ENCODE results near the gene FRYL.
A peak's percentile ranks its signal among the peaks of the same experiment; 100 is the strongest.
"Not testable (repeated sequence)": the region's sequence is repeated elsewhere in the genome, so short reads cannot be mapped to it uniquely, and the experiment has no call there.

FRYL gene

DNA sequence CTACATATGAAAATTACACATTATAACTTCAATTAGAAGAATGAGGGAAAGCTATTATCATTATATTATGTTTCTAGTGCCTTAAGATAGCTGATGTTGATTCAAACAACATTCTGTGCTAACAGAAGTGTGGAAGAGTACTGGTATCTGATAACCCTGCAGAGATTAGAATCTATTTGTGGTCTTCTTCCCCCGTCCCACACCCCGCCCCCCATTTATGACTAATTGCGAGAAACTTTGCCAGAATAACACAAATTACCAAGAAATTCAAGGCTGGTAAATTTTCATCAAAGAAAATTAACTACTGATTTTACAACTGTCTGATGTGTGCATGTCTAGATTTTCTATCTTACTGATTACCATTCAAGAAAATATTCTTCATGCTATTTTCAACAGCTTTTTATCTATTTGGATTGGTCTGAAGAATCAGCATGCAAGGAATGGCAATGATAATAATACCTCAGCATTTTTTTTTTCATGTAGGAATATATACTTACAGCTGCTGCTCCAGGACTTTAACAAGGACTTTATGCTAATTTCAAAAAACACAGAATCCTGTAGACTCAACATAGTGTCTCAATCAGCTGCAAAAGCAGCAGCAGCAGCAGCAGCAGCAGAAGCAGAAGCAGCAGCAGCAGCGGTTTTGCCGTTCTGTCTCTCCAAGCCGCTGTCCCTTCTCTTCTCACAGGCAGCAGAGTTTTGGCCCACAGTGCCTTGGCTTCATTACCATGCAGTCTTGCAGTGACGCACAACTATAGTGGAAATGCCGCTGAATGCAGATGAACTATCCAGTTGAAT lies 126.7 kb downstream of the FRYL start:
- DNase-seq = peak; percentile 40

DNA sequence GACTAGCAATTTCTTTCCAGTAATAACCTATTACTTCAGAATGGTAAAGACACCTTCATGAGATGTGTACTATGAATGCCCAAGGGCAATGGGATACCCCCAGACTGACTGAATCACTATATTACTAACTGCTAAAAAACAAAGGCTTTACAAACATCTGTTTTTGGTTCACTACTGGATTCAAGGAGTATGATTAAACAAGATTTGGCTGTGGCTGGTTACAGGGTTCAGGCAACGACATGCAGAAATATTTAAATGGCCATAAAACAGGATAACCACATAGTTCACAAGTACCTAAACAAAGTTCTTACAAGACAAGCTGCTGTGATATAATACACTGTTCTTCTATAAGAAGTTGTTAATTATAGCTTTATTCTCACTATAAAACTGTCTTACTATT lies 128.2 kb downstream of the FRYL start:
- no peak for DNase-seq

DNA sequence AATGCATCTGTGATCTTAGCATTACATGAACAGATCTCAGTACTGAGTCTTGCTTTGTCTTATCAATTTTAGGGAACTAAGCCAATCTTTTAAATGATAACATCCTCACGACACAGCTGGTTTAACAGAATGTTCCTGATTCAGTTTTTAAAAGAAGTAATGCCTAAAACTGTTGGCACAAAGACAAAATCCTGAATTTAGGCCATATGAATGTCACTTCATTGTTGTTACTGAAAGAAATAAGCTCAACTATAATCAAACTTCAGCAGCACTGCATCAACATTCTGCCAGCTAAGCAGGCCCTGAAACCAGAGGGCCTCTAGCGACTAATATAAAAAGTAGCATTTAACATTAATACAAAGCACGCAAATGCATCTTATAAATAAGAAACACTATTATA lies 130.6 kb downstream of the FRYL start:
- no peak for DNase-seq

DNA sequence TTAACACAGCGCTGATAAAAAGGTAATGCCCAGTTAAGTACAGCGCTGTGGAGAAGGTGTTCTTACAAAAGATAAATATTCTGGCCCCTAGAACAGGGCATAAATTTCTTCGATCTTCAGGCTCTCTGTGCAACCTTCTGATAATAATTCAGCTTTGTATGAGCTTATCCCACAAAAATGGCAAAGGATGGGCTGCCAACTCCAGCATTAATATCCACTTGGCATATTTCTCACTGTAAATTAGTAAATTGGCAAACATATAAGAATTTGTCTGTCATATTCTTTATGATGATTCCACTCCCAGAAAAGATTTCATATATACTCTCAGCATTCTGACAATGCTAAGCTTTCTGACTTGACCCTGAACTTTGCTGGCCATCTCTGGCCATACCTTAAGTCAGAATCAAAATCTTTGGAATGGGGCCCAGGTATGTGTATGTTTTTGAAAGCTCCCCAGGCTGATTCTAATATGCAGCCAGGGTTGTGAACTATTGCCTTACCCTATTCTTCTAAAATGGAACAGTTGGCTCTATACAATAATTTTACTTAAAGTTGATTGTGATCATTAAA lies 134.8 kb downstream of the FRYL start:
- no peak for DNase-seq

DNA sequence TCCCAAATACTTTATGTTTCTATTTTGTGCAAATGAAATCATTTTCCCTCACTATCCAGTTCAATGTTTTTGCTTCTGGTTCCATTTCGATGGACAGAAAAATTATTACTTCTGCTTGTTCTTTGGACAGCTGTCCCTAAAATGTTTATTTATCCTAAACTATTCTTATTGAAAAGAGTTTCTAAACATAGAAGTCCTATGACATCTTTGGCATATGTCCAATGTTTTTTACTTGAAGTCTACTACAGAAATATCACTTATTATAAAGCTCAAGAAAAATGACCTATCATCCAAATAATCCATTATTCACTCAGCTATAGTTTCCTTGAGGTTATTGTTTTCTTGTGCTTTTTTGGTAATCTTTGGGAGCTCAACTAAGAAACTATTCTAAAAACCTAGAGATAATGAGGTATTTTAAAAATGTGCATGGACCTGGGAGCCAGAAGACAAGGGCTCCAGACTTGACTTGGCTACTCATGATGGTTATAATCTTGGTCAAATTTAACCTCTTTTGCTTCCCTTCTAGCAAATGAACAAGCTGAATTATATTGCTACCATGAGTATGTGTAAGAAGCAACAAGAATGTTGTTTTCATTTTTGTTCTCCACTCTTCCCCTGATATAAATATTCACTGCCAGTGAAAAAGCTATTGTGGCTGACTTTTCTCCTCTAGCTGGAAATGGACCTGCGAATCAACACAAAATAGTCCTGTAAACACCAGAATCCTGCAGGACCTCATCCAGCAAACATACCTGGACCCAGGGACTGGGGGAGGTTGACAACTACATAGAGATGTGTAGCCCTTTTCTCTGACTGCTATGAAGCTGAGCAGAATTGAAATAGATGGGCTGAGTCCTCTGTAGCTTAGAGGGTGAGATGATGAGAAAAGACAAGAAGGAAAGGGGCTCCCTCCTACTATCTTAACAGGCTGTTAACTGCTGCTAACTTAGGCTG lies 137.4 kb downstream of the FRYL start:
- no peak for DNase-seq

DNA sequence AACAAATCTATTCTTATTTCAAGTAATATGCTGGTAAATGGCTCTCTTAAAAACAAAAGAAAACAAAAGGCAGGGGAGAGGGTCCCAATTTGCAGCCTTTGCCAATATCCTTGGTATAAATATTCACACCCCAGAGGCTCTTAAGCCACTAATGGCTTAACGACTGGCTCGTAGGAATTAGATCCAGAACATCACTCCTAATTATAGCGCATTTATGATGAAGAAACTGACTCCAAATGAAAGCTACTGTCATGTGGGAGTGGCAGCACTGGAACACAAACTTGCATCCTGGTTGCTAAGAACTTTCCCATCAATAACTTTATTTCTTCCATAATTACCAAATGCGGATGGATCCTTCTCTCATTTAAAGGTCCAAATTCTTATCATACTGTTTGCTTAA lies 138.7 kb downstream of the FRYL start:
- DNase-seq = no peak

DNA sequence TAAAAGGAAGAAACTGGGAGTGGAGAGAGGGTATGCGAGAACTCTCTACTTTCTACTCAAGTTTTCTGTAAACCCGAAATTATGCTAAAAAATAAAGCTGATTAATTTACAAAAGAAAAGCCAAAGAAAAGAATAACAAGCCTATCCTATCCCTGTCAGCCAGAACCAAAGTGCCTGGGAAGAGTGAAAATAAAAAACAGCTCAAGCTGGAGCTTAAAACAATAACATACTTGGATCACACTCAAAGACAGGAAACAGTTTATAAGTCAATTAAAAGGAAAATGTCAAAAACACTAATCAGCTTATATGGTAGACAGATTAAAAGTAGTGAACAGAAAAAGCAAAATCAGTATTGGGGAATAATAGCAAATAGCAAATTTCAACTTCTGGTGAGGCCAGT lies 139.4 kb downstream of the FRYL start:
- DNase-seq = no peak

DNA sequence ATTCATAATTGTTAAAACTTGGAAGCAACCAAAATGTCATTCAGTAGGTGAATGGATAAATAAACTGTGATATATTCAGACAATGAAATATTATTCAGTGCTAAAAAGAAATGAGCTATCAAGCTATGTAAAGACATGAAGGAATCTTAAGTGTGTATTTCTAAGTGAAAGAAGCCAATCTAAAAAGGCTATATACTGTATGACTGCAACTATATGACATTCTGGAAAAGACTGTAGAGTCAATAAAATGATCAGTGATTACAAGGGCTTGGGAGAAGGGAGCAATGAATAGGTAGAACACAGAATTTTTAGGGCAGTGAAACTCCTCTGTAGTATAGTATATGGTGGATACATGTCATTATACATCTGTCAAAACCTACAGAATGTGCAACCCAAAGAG lies 139.9 kb downstream of the FRYL start:
- no peak for DNase-seq

DNA sequence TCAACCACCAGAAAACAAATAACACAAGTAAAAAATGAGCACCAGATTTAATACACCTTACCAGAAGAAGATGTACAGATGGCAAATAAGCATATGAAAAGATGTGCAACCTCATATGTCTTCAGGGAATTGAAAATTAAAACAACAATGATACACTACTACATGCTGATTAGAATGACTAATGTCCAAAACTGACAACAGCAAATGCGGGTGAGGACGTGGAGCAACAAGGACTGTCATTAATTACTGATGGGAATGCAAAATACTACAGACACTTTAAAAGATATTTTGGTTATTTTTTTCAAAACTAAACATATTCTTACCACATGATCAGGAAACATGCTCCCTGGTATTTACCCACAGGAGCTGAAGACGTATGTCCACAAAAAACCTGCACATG lies 140.3 kb downstream of the FRYL start:
- no peak for DNase-seq

DNA sequence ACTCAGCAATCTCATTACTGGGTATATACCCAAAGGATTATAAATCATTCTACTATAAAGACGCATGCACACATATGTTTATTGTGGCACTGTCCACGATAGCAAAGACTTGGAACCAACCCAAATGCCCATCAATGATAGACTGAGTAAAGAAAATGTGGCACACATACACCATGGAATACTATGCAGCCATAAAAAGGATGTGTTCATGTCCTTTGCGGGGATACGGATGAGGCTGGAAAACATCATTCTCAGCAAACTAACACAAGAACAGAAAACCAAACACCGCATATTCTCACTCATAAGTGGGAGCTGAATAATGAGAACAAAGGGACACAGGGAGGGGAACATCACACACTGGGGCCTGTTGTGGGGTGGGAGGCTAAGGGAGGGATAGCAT lies 141.5 kb downstream of the FRYL start:
- DNase-seq = not testable (repeated sequence)

DNA sequence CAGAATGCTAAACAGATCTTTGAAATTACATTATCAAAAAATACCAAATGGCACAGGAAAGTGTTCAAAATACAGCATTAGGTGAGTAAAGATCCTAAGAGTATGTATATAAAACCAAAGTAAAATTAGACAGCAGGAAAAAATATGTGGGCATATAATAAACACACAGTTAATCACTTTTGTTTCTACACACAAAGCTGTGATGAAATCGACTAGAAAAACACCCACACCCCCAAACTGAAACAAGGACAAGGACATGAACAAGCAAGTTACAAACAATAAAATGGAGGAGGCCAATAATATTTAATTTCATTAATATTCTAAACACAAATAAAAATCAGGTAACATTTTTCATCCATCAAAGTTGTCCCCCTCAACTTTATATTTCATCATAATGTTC lies 143.2 kb downstream of the FRYL start:
- no peak for DNase-seq

DNA sequence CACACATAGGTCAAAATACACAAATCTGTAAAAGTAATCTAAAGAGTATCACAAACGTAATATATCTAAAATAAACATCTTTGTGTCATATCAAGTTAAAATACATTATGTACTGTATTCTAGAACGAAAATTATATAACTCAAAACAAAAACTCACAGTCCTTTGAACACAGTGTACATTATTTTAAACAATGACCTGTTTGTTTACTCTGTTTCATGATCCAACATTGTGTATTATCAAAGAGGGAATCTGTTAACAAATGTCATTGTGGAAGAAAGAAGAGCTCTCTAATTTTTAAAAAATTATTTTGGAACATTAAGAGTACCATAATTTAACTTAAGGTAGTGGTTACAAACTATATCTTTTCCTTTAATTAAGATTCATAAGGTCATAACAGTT lies 144.1 kb downstream of the FRYL start:
- DNase-seq = no peak

DNA sequence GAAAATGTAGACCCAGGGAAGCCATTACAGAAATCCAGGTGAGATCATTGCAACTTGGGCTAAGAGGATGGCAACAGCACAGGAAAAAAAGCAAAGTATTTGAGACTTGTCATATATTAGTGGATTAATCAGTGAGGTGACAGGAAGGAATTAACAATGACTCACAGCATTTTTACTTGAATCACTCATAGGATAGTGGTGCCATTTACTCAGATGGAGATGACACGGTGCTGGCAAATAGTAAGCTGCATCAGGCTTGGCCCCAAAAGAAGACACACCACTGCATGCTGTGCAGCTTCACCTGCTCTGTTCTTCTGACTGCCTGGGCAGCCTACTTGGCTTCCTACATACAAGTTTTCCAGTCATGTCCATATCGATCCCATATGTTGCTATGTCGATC lies 144.8 kb downstream of the FRYL start:
- DNase-seq = peak; percentile 24

DNA sequence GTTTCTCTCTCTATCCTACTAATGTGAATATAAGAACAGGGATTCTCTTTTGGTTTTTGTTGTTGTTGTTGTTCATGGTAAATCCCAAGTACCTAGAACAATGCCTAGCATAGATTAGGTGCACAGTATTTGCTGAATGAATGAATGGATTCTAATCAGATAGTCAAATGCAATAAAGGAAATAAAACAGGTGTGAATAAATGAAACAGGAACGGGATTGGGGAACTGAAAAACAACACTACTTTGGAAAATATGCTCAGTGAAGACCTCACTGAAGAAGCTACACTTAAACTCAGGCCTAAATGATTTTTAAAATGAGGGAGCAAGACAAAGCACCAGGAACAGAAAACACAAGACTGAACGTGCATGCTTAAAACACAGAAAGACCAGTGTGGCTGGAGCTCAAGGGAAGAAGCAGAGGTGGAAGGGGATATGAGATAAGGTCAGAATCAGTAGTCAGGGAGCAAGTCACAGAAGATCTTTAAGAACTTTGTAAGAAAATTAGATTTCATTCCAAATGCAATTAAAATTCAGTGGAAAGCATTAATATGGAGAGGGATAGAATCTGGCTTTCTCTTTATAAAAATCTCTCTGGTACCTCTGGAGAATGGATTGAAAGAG lies 145.3 kb downstream of the FRYL start:
- DNase-seq = no peak

DNA sequence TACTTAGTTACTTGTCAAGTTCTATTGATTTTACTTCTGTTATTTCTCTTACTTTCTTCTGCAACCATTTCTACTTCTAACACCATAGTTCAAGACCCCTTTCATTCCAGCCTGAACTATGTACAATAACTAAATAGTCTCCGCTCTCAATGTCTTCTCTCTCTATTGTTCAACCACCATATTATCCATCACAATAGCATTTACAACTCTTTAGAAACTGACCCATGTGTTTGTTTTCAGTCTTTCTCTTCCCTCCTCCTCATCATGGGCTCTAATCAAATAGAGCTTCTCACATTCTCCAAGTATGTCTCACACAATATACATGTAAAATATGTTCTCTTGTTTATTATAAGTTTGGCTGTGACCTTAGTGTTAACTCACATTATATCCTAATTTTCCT lies 146.4 kb downstream of the FRYL start:
- DNase-seq = no peak

DNA sequence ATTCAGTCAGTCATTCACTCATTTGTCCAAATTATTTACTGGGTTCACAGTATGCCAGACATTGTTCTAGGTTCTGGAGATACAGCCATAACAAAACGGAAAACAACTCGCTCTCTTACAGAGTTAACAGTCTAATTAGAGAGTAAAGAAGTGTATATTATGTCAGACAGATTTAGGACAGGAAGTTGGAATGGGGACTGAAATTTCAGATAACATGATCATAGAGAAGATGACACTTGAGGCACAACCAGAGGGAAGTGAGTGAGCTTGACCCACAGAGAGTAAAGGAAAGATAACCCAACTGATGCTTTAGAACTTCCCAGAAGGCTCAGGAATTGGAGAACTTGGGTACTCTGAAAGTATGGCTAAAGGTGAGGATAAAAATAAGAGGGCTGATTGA lies 150.6 kb downstream of the FRYL start:
- no peak for DNase-seq

DNA sequence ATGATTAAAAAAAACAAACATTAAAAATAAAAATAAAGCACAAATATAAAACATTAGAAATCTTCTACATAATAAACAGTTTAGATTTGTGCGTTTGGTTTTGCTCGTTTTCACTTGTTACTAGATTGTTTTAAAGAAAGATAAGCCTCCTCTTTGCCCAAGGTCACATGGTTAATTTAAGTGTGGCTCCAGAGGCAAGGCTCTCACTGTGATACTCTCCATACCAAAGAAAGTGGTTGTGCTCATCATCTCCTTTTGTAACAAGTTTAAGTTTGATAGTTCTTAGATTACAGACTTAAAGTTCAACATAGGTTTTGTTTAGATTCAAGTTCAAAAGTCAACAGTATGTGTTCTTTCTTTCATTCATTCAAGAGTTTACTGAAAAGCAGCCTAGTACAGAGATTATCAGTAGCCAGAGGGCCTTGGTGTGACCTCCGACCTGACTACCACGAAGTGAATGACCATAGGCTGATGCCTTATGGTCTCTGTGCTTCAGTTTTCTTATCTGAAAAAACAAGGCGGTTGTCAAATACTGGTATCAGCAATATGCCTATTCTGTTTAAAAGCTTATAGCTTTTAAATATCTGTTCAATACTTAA lies 156.8 kb downstream of the FRYL start:
- DNase-seq = no peak

DNA sequence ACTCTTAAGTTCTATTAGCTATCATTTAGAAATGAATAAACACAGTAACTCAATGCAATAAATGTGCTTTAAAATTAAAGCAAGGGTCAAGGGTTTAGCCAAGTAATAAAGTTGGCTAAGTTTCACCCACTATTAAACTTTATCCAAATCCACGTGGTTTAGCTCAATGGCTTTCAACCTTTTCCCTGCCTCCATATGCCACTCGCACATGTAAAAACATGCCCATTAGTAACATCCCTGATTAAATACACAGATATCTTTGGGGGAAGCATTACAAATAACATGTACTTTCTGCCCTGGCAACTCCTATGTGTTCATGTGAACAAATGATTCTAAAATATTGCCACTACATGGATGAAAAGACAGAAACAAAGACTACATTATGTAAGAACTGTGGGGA lies 159.2 kb downstream of the FRYL start:
- no peak for DNase-seq

DNA sequence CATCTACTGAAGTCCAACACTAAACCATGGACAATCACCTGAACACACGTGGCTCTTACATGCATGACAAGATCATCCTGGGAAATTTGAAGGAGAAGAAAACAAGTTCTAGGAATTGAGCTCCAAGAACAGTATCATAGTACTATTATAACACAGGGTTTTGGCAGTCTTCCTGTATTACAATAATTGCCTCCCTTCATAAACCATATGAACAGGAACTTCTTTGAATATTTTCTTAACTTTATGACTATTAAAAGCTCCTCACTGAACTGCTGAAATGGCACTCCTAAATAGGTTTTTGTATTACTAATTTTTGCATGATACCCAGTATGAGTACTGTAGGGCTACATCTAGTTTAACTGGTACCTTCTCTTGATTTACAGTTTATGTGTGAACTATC lies 160.0 kb downstream of the FRYL start:
- no peak for DNase-seq

DNA sequence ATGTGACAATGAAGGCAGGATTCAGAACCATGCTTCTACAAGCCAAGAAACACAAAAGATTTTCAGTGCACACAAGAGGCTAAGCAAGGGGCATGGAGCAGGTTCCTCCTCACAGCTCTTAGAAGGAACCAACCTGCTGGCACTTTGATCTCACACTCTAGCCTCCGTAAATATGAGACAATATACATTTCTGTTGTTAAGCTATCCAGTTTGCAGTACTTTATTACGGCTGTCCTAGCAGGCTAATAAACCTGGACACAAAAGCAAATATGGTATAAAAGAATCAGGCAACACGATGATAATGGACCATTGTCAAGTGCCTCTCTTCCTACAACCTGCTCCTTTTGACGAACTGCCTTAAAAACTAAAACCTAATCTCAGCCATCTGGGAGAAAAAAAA lies 175.6 kb downstream of the FRYL start:
- no peak for DNase-seq

DNA sequence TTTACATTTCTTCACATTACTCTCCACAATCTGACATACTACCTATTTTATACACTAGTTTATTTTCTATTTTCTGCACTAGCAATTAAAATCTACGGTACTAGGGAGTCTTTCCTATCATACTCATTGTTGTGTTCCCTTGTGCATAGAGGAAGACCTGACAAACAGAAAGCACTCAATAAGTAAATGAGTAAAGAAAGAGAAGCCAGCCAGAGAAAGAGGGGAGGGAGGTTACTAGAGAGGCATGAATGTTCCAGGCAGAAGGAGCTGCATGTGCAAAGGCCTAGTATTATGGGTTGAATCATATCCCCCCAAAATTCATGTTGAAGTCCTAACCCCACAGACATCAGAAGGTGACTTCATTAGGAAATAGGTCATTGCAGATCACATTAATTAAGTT lies 176.0 kb downstream of the FRYL start:
- no peak for DNase-seq

DNA sequence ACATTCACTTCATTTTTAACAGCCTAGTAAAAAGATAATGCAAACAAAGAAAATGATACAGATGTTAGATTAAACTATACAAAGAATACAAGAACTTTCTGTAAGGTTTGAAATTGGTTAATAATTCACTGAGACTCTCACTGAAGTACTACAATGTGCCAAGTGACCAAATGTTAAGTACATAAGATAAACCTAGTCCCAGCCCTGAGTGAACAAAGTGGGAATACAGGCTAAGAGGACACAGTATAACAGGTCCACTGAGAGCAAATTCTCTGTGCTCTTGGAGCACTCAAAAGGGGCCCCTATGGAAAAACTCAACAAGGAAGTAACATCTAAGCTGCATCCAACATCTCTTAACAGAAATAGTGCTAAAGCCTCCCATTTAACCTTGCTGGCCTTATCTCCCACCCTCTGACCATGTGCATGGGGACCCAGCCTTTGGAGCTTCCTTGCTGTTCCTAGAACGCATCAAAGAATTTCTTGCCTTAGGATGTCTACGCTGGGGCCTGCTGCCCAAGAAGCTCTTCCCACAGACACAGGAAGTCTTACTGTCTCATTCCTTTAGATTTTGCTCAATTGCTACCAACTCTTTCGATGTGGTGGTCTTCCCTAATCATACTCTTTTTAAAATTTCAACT lies 176.6 kb downstream of the FRYL start:
- DNase-seq = no peak

DNA sequence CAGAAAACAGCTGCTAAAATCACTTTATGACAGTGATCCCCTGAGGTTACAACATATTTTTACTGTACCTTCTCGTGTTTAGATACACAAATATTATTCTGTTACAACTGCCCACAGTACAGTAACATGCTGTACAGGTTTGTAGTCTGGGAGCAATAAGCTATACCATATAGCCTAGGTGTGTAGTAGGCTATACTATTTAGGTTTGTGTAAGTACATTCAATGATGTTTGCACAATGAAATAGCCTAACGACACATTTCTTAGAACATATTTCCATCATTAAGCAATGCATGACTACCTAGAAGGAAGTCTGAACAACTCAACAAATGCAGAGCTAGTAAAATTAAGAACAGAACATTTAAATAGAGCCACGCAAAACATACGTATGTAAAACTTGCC lies 177.3 kb downstream of the FRYL start:
- no peak for DNase-seq
